Measurements from ENCODE around the gene CHRNA1.

The CHRNA1 gene

GRCh38 chr2:174797781-174798276 is 33.6 kb upstream of the CHRNA1 start:
- DNase-seq (ENCODE audit: extremely low read depth, low read depth), result no peak
- TF ChIP-seq CTCF (IDR thresholded peaks at IDR 0.05; ENCODE audit: low read depth, low read length), result no peak

GRCh38 chr2:174796319-174796771 is 32.1 kb upstream of the CHRNA1 start:
- no peak for DNase-seq (ENCODE audit: extremely low read depth, low read depth)
- no peak for TF ChIP-seq CTCF (IDR thresholded peaks at IDR 0.05; ENCODE audit: low read depth, low read length)

- no peak for TF ChIP-seq CTCF (IDR thresholded peaks at IDR 0.05; ENCODE audit: low read depth, low read length)
- no peak for DNase-seq (ENCODE audit: extremely low read depth, low read depth)
These were observed 30.6 kb upstream of the CHRNA1 start for GRCh38 chr2:174794851-174795374.

GRCh38 chr2:174792309-174793025 is 28.2 kb upstream of the CHRNA1 start:
- no peak for DNase-seq (ENCODE audit: extremely low read depth, low read depth)
- no peak for TF ChIP-seq CTCF (IDR thresholded peaks at IDR 0.05; ENCODE audit: low read depth, low read length)

GRCh38 chr2:174791746-174792280 is 27.5 kb upstream of the CHRNA1 start:
- TF ChIP-seq CTCF (IDR thresholded peaks at IDR 0.05; ENCODE audit: low read depth, low read length), result no peak
- DNase-seq (ENCODE audit: extremely low read depth, low read depth), result no peak

GRCh38 chr2:174791020-174791419 is 26.7 kb upstream of the CHRNA1 start:
- no peak for DNase-seq (ENCODE audit: extremely low read depth, low read depth)
- no peak for TF ChIP-seq CTCF (IDR thresholded peaks at IDR 0.05; ENCODE audit: low read depth, low read length)

GRCh38 chr2:174789001-174789400 is 24.7 kb upstream of the CHRNA1 start:
- TF ChIP-seq CTCF (IDR thresholded peaks at IDR 0.05; ENCODE audit: low read depth, low read length), result no peak
- DNase-seq (ENCODE audit: extremely low read depth, low read depth), result no peak
